Measurements from ENCODE around the gene HRAS. TPM values are rescaled to one million over a fixed set of nuclear protein-coding genes. Genes with fewer than 3 reads are reported as not detected.

The HRAS gene
- total and polyA plus RNA-seq, 2 of the 8 experiments (the other 6 are each of a cell fraction or from before 2014, with no cell fraction given), result 44.3 to 54.7 TPM

- H3K56ac ChIP-seq (replicated peaks; ENCODE audit: insufficient read length, low read depth, low read length), result no peak overlapping the region
- H3K4me3 ChIP-seq (ENCODE audit: extremely low read depth in 1 of 4, insufficient read depth in 2 of 4, low read depth in 3 of 4, low read length in 4 of 4), result no peak overlapping the region
- H2AK5ac ChIP-seq (ENCODE audit: low read depth, low read length), result 0 out of 2 replicates have a peak overlapping the region, but pooled peaks have one; percentile 6
- H3K79me2 ChIP-seq (ENCODE audit: control insufficient read depth in 1 of 2, insufficient read depth in 2 of 2, low read length in 2 of 2), result peaks cover 0 to 4% of the 10 kb centered on the region in 2 experiments; a peak in 1 of 4 replicates
- ChIA-PET POLR2A (ENCODE audit: partially characterized antibody) (interaction anchor here (1.1 to 2.4 kb wide), 4 partner anchors 8 to 261 kb away, joined by 3 to 12 read pairs (median 4); no protein-coding TSS in a partner anchor), CTCF (ENCODE audit: partially characterized antibody) (interaction anchor here (0.6 to 1.5 kb wide), 4 partner anchors 17 to 139 kb away, joined by 3 to 5 read pairs (median 4); partner anchors contain the start of genes IRF7 and PHRF1)
- H3K27ac ChIP-seq (ENCODE audit: low read depth, low read length), result no peak overlapping the region
- peaks cover 9 to 13% of the 10 kb centered on the region in 2 experiments for H4K20me1 ChIP-seq (replicated peaks in 1 of 2; ENCODE audit: control insufficient read depth in 1 of 2, insufficient read depth in 2 of 2, low read length in 2 of 2)
- H3K9ac ChIP-seq (replicated peaks in 1 of 4; ENCODE audit: extremely low read depth in 1 of 4, low read depth in 3 of 4, low read length in 3 of 4), result no peak overlapping the region
- H3K27me3 ChIP-seq (replicated peaks in 1 of 4; ENCODE audit: control insufficient read depth in 3 of 4, extremely low read depth in 1 of 4, insufficient read depth in 3 of 4, low read length in 3 of 4), result peaks cover 13 to 29% (median 26%) of the 10 kb centered on the region in 4 experiments
- no peak overlapping the region for H3K14ac ChIP-seq (ENCODE audit: insufficient read length)
- H3K79me1 ChIP-seq (ENCODE audit: low read depth, low read length), result peaks cover 8% of the 10 kb centered on the region
- H3K23ac ChIP-seq (ENCODE audit: insufficient read length), result no peak overlapping the region
- no peak overlapping the region for H3K4me2 ChIP-seq (ENCODE audit: insufficient read depth in 1 of 2, low read depth in 2 of 2, low read length in 2 of 2)
- peaks cover 19% of the 10 kb centered on the region; the same call in 1 of the 2 replicates for H3K23me2 ChIP-seq (ENCODE audit: low read depth, low read length)
- no peak overlapping the region for H3K4ac ChIP-seq (replicated peaks; ENCODE audit: insufficient read length, low read depth, low read length)
- H2BK15ac ChIP-seq (ENCODE audit: low read length), result no peak overlapping the region; the same call in 1 of the 2 replicates
- TF ChIP-seq USF2 (IDR thresholded peaks at IDR 0.05; ENCODE audit: low read length) (no peak), KDM5A (IDR thresholded peaks at IDR 0.05; ENCODE audit: low read length) (no peak)
- H2AFZ ChIP-seq (ENCODE audit: low read length), result no peak overlapping the region
- H3K9me3 ChIP-seq (ENCODE audit: insufficient read depth in 2 of 2, low read depth in 1 of 2, low read length in 1 of 2), result no peaks in the 10 kb centered on the region
- FAIRE-seq, result no peak
- H2BK120ac ChIP-seq (replicated peaks; ENCODE audit: low read depth, low read length), result no peak overlapping the region
- 91% methylated on average over 20 of the region's 20 CpGs; no CpG with 5 or more reads in 1 of the 2 experiments for WGBS, 2 experiments (ENCODE audit: extremely low coverage in 1 of 2, insufficient coverage in 1 of 2, insufficient read length in 1 of 2, insufficient replicate concordance in 2 of 2, low coverage in 1 of 2, low lambda C conversion rate in 2 of 2, missing lambda C conversion rate in 1 of 2)
- no peak overlapping the region for H2BK20ac ChIP-seq (ENCODE audit: low read length)
- H3K4me1 ChIP-seq (replicated peaks in 1 of 4; ENCODE audit: control insufficient read depth in 3 of 4, insufficient read depth in 4 of 4, low read length in 3 of 4), result peaks cover 0 to 37% (median 12%) of the 10 kb centered on the region in 4 experiments; a peak in 6 of 7 replicates
- no peak overlapping the region for H4K8ac ChIP-seq (ENCODE audit: extremely low read depth, insufficient read depth, low read length)
- no peak overlapping the region for H3K18ac ChIP-seq (ENCODE audit: extremely low read depth, low read length)
- H4K5ac ChIP-seq (ENCODE audit: insufficient read length, low read depth, low read length), result no peak overlapping the region
- peaks cover 0 to 8% (median under 1%) of the 10 kb centered on the region in 4 experiments; a peak in 2 of 8 replicates for H3K36me3 ChIP-seq (ENCODE audit: control insufficient read depth in 2 of 4, insufficient read depth in 4 of 4, low read length in 3 of 4)
- H2BK5ac ChIP-seq (ENCODE audit: low read depth, low read length), result no peak overlapping the region
- H2BK12ac ChIP-seq (ENCODE audit: low read depth, low read length), result no peak overlapping the region
- DNase-seq (ENCODE audit: low read depth in 1 of 2, low spot score in 2 of 2), result no peak
- no peak overlapping the region for H4K91ac ChIP-seq (replicated peaks; ENCODE audit: insufficient read length, low read length)
These were observed 23.1 kb upstream of the HRAS start for GRCh38 chr11:558503-558902.

Measured in H1 (cell line).